Skin epidermis (tissue), 12 donors: ENCODE data around the gene UQCC5.
"Not testable (repeated sequence)": the region's sequence is repeated elsewhere in the genome, so short reads cannot be mapped to it uniquely, and the experiment has no call there.

Source experiments
- H3K27ac ChIP-seq, 21 experiments: fragments of 200-600 bp; sonication (generic) in 11 of 21; one replicate each; pipeline ENCODE4 v1.5.0; 2020; ENCODE audit warnings: mild to moderate bottlenecking in 3 of 21, inconsistent platforms in 2 of 21, moderate library complexity in 2 of 21
- H3K4me3 ChIP-seq, 7 experiments: fragments of 200-600 bp; sonication (generic) in 2 of 7; one replicate each; pipeline ENCODE4 v1.5.0; 2020; ENCODE audit warnings: inconsistent platforms in 2 of 7, mild to moderate bottlenecking in 2 of 7, moderate library complexity in 1 of 7

Gene UQCC5

GRCh38 chr3:52520716-52521487 is 15.5 kb upstream of the UQCC5 start:
- H3K27ac ChIP-seq, result no peak overlapping the region

GRCh38 chr3:52521488-52521824 is 14.9 kb upstream of the UQCC5 start:
- no peak overlapping the region for H3K27ac ChIP-seq
- no peak overlapping the region for H3K4me3 ChIP-seq

More at GRCh38 chr3:52520716-52521487, 15.5 kb upstream of the UQCC5 start:
- no peak overlapping the region for H3K4me3 ChIP-seq

GRCh38 chr3:52521881-52522650 is 14.3 kb upstream of the UQCC5 start:
- H3K4me3 ChIP-seq, result no peak overlapping the region
- H3K27ac ChIP-seq, result no peak overlapping the region

GRCh38 chr3:52522651-52523251 is 13.7 kb upstream of the UQCC5 start:
- H3K4me3 ChIP-seq, result no peak overlapping the region
- no peak overlapping the region for H3K27ac ChIP-seq

- H3K4me3 ChIP-seq, result no peak overlapping the region
- no peak overlapping the region for H3K27ac ChIP-seq
Measured at GRCh38 chr3:52523386-52524257, 12.8 kb upstream of the UQCC5 start.

GRCh38 chr3:52524258-52524751 is 12.1 kb upstream of the UQCC5 start:
- Histone ChIP-seq H3K4me3 (no peak overlapping the region), H3K27ac (peak overlapping the region in 8 of 21 experiments; percentile 6 to 76 (median 62))

- peak overlapping the region in 1 of 7 experiments; percentile 7 for H3K4me3 ChIP-seq
- peak overlapping the region in 16 of 21 experiments; percentile 1 to 76 (median 56) for H3K27ac ChIP-seq
Measured at GRCh38 chr3:52524752-52525679, 11.4 kb upstream of the UQCC5 start.

GRCh38 chr3:52525680-52526561 is 10.5 kb upstream of the UQCC5 start:
- Histone ChIP-seq H3K4me3 (no peak overlapping the region), H3K27ac (peak overlapping the region in 16 of 21 experiments; percentile 1 to 76 (median 56))

- H3K4me3 ChIP-seq, result not testable (repeated sequence)
- H3K27ac ChIP-seq, result peak overlapping the region in 3 of 21 experiments; percentile 1 to 69 (median 6)
Measured at GRCh38 chr3:52526671-52527038, 9.8 kb upstream of the UQCC5 start.

GRCh38 chr3:52527039-52527731 is 9.2 kb upstream of the UQCC5 start:
- Histone ChIP-seq H3K4me3 (no peak overlapping the region), H3K27ac (peak overlapping the region in 1 of 21 experiments; percentile 61)

- peak overlapping the region in 1 of 21 experiments; percentile 3 for H3K27ac ChIP-seq
Measured at GRCh38 chr3:52527732-52528585, 8.4 kb upstream of the UQCC5 start.

GRCh38 chr3:52528586-52529375 is 7.6 kb upstream of the UQCC5 start:
- Histone ChIP-seq H3K27ac (peak overlapping the region in 1 of 21 experiments; percentile 3), H3K4me3 (no peak overlapping the region)

More at GRCh38 chr3:52527732-52528585, 8.4 kb upstream of the UQCC5 start:
- no peak overlapping the region for H3K4me3 ChIP-seq

- Histone ChIP-seq H3K27ac (peak overlapping the region in 5 of 21 experiments; percentile 0 to 43 (median 19)), H3K4me3 (no peak overlapping the region)
Measured at GRCh38 chr3:52529376-52530333, 6.8 kb upstream of the UQCC5 start.
